OCI-LY1 (cell line): ENCODE data around the gene OARD1.

Experiments
- H2AFZ ChIP-seq: fragments of 200-600 bp; sonication (generic), shearing (Covaris generic); 2 replicates; pipeline ENCODE4 v1.6.0; 2014; ENCODE audit warnings: antibody characterized with exemption, mild to moderate bottlenecking, low read length
- H3F3A ChIP-seq: fragments of 200-600 bp; sonication (generic), shearing (Covaris generic); 2 replicates; pipeline ENCODE4 v1.6.0; 2014; ENCODE audit warnings: mild to moderate bottlenecking, antibody characterized with exemption, low read length, moderate library complexity; ENCODE audit not compliant: insufficient read depth
- H3K27ac ChIP-seq: fragments of 200-600 bp; sonication (generic); 2 replicates; pipeline ENCODE4 v1.5.1; 2014; ENCODE audit warnings: low read length, mixed run types, mild to moderate bottlenecking, low read depth; ENCODE audit not compliant: poor library complexity, severe bottlenecking
- H3K27me3 ChIP-seq: fragments of 200-600 bp; sonication (generic); 2 replicates; pipeline ENCODE4 v1.6.0; 2014; ENCODE audit warnings: antibody characterized with exemption, mild to moderate bottlenecking, low read length, moderate library complexity; ENCODE audit not compliant: insufficient read depth
- H3K36me3 ChIP-seq: fragments of 200-600 bp; sonication (generic); 2 replicates; pipeline ENCODE4 v1.6.1; 2014; ENCODE audit warnings: mild to moderate bottlenecking, antibody characterized with exemption, low read length, moderate library complexity, mixed read lengths; ENCODE audit not compliant: insufficient read depth
- H3K4me1 ChIP-seq: fragments of 200-600 bp; sonication (generic); 2 replicates; pipeline ENCODE4 v1.5.1; 2014; ENCODE audit warnings: mild to moderate bottlenecking, low read length, moderate library complexity; ENCODE audit not compliant: insufficient read depth, severe bottlenecking
- H3K4me2 ChIP-seq: fragments of 200-600 bp; sonication (generic), shearing (Covaris generic); 2 replicates; pipeline ENCODE4 v1.6.1; 2014; ENCODE audit warnings: low read length
- H3K4me3 ChIP-seq: fragments of 200-600 bp; sonication (generic); 2 replicates; pipeline ENCODE4 v1.5.1; 2014; ENCODE audit warnings: low read length, low read depth, mild to moderate bottlenecking, mixed read lengths; ENCODE audit not compliant: poor library complexity, severe bottlenecking
- H3K79me2 ChIP-seq: fragments of 200-600 bp; shearing (Covaris generic); 2 replicates; pipeline ENCODE4 v1.6.1; 2016; ENCODE audit warnings: mixed run types, low read length, mixed read lengths; ENCODE audit not compliant: insufficient read depth
- H3K9ac ChIP-seq: fragments of 200-600 bp; sonication (generic), shearing (Covaris generic); 2 replicates; pipeline ENCODE4 v1.6.1; 2014; ENCODE audit warnings: mild to moderate bottlenecking, low read length, mixed read lengths
- H3K9me2 ChIP-seq: fragments of 200-600 bp; sonication (generic), shearing (Covaris generic); 2 replicates; pipeline ENCODE4 v1.6.1; 2014; ENCODE audit warnings: low read depth, mild to moderate bottlenecking, low read length, mixed read lengths
- H3K9me3 ChIP-seq: fragments of 200-600 bp; shearing (Covaris generic); 2 replicates; pipeline ENCODE4 v1.6.1; 2014; ENCODE audit warnings: low read length, mixed read lengths
- H4K20me1 ChIP-seq: fragments of 200-600 bp; sonication (generic), shearing (Covaris generic); 2 replicates; pipeline ENCODE4 v1.6.0; 2016; ENCODE audit warnings: mild to moderate bottlenecking, low read length; ENCODE audit not compliant: insufficient read depth
- CTCF ChIP-seq: fragments of 200-600 bp; sonication (generic), shearing (Covaris generic); IDR thresholded peaks from 2 replicates; pipeline ENCODE4 v1.5.1; 2017; ENCODE audit warnings: mild to moderate bottlenecking, antibody characterized with exemption, low read length, moderate library complexity, mixed read lengths
- EZH2 ChIP-seq: fragments of 200-600 bp; sonication (generic), shearing (Covaris generic); IDR thresholded peaks from 2 replicates; pipeline ENCODE4 v1.8.0; 2017; ENCODE audit warnings: borderline replicate concordance, mixed run types, mild to moderate bottlenecking, antibody characterized with exemption, low read length, moderate library complexity, mixed read lengths

OARD1 gene

GRCh38 chr6:41045664-41046063 is 26.5 kb downstream of the OARD1 start:
- Histone ChIP-seq H3K27ac (no peak overlapping the region), H3K9ac (no peak overlapping the region), H3K79me2 (no peaks in the 10 kb centered on the region), H2AFZ (no peak overlapping the region), H3K4me2 (no peak overlapping the region), H3K36me3 (no peaks in the 10 kb centered on the region), H3K9me2 (no peaks in the 10 kb centered on the region), H3K27me3 (no peaks in the 10 kb centered on the region), H4K20me1 (no peaks in the 10 kb centered on the region), H3K4me3 (no peak overlapping the region), H3K9me3 (no peaks in the 10 kb centered on the region), H3F3A (no peaks in the 10 kb centered on the region), H3K4me1 (no peaks in the 10 kb centered on the region)
- TF ChIP-seq CTCF (no peak), EZH2 (no peak)

- no peaks in the 10 kb centered on the region for H4K20me1 ChIP-seq
- no peak overlapping the region for H2AFZ ChIP-seq
- no peaks in the 10 kb centered on the region for H3K27me3 ChIP-seq
- H3K79me2 ChIP-seq: no peaks in the 10 kb centered on the region
- no peak overlapping the region for H3K4me2 ChIP-seq
- no peaks in the 10 kb centered on the region for H3F3A ChIP-seq
- H3K4me3 ChIP-seq: no peak overlapping the region
- no peak overlapping the region for H3K27ac ChIP-seq
- no peaks in the 10 kb centered on the region for H3K9me3 ChIP-seq
- H3K9me2 ChIP-seq: no peaks in the 10 kb centered on the region
- no peaks in the 10 kb centered on the region for H3K4me1 ChIP-seq
- TF ChIP-seq CTCF (no peak), EZH2 (no peak)
- H3K36me3 ChIP-seq: no peaks in the 10 kb centered on the region
- H3K9ac ChIP-seq: no peak overlapping the region
Observed at GRCh38 chr6:41043151-41043550, 29.0 kb downstream of the OARD1 start.

GRCh38 chr6:41042226-41043055 is 29.7 kb downstream of the OARD1 start, which contains the start of gene TSPO2:
TSS of gene TSPO2 (plus strand) at chr6:41042467. CDS start at chr6:41042986, 519 bp downstream.
- no peak for TF ChIP-seq CTCF
- TF ChIP-seq EZH2: no peak
- Histone ChIP-seq H3K4me3 (no peak within 1 kb of the TSS), H4K20me1 (no peaks in the 10 kb centered on the region), H2AFZ (no peak within 1 kb of the TSS), H3K36me3 (no peaks in the 10 kb centered on the region), H3K4me2 (no peak within 1 kb of the TSS), H3K9me2 (no peaks in the 10 kb centered on the region), H3K9ac (no peak within 1 kb of the TSS), H3F3A (no peaks in the 10 kb centered on the region), H3K27ac (no peak within 1 kb of the TSS), H3K9me3 (no peaks in the 10 kb centered on the region), H3K79me2 (no peaks in the 10 kb centered on the region), H3K4me1 (no peaks in the 10 kb centered on the region), H3K27me3 (no peaks in the 10 kb centered on the region)
